Measurements from ENCODE around the gene SCD5.

GRCh38 chr4:82741188-82741587 is 57.4 kb downstream of the SCD5 start:
- no peak for TF ChIP-seq CTCF (IDR thresholded peaks at IDR 0.05)
- no peak for TF ChIP-seq EZH2 (IDR thresholded peaks at IDR 0.05; ENCODE audit: borderline replicate concordance, insufficient read depth, low read depth, low read length, poor library complexity, severe bottlenecking)

Measured in B cell (primary cell).